ENCODE measurements around the gene NPFF. TPM values are rescaled to one million over a fixed set of nuclear protein-coding genes. Genes with fewer than 3 reads are reported as not detected.

The NPFF gene
- total RNA-seq, 1 experiment from 2014 or later: not detected

DNA sequence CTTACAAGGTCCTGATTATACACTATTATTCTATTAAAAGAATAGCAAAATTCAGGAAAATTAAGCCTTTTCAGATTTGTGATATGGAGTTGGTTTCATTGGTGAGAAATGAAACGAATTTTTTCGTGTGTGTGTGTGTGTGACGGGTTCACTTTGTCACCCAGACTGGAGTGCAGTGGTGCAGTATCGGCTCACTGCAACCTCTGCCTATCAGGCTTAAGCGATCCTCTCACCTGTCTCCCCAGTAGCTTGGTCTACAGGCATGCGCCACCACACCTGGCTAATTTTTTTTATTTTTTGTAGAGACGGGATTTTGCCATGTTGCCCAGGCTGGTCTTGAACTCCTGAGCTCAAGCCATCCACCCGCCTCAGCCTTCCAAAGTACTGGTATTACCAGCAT, 45.7 kb downstream of the NPFF start:
- H3K36me3 ChIP-seq (ENCODE audit: low read depth): peaks cover 87% of the 10 kb centered on the region

DNA sequence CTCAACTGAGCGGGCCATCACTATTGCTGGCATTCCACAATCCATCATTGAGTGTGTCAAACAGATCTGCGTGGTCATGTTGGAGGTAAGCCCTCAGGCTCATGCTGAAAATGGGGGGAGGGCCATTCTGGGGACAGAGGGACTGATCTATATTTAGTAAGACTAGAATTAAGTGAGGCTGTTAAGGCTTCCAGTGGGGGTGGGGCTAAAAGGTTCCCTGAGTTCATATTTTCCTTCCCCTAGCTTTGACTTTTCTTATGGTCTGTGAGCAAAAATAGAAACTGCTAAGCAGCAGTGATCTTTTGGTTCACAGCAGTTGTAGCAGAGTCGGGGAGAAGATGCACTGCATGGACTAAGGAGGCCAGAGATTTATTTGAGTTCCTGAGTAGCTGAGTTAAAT, 46.2 kb downstream of the NPFF start:
- TF ChIP-seq, protein P1, sequence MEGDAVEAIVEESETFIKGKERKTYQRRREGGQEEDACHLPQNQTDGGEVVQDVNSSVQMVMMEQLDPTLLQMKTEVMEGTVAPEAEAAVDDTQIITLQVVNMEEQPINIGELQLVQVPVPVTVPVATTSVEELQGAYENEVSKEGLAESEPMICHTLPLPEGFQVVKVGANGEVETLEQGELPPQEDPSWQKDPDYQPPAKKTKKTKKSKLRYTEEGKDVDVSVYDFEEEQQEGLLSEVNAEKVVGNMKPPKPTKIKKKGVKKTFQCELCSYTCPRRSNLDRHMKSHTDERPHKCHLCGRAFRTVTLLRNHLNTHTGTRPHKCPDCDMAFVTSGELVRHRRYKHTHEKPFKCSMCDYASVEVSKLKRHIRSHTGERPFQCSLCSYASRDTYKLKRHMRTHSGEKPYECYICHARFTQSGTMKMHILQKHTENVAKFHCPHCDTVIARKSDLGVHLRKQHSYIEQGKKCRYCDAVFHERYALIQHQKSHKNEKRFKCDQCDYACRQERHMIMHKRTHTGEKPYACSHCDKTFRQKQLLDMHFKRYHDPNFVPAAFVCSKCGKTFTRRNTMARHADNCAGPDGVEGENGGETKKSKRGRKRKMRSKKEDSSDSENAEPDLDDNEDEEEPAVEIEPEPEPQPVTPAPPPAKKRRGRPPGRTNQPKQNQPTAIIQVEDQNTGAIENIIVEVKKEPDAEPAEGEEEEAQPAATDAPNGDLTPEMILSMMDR (conservative IDR thresholded peaks at IDR 0.05): no peak
- no peak for TF ChIP-seq EZH2 (IDR thresholded peaks at IDR 0.05; ENCODE audit: low read depth)
- Histone ChIP-seq H3K4me2 (no peak overlapping the region), H2AFZ (no peak overlapping the region), H3K9me2 (ENCODE audit: insufficient read depth) (no peaks in the 10 kb centered on the region), H3K9me3 (ENCODE audit: insufficient read depth, low read depth) (no peaks in the 10 kb centered on the region), H3K79me2 (ENCODE audit: low read depth) (peaks cover 79% of the 10 kb centered on the region), H3K27me3 (ENCODE audit: insufficient read depth, low read depth) (no peaks in the 10 kb centered on the region), H3K4me1 (replicated peaks; ENCODE audit: insufficient read depth) (no peaks in the 10 kb centered on the region), H4K20me1 (ENCODE audit: insufficient read depth) (peaks cover 97% of the 10 kb centered on the region), H3K27ac (no peak overlapping the region), H3K4me3 (no peak overlapping the region), H3K36me3 (ENCODE audit: low read depth) (peaks cover 87% of the 10 kb centered on the region), H3F3A (ENCODE audit: insufficient read depth, low read depth) (peaks cover 81% of the 10 kb centered on the region)
- intact Hi-C loops (cut with micrococcal nuclease; ENCODE audit: unreplicated experiment): no loop called here
- ChIA-PET CTCF (no interaction called here), POLR2A (ENCODE audit: unreplicated experiment) (no interaction called here)
- no peak for DNase-seq
- no TSS peak for BruUV-seq (replicated peaks)

More for the DNA sequence above, 45.7 kb downstream of the NPFF start:
- CTCF ChIA-PET: no interaction called here
- H3K27me3 ChIP-seq (ENCODE audit: insufficient read depth, low read depth): no peaks in the 10 kb centered on the region
- peaks cover 81% of the 10 kb centered on the region for H3F3A ChIP-seq (ENCODE audit: insufficient read depth, low read depth)
- H2AFZ ChIP-seq: no peak overlapping the region
- no peak overlapping the region for H3K4me3 ChIP-seq
- peaks cover 97% of the 10 kb centered on the region for H4K20me1 ChIP-seq (ENCODE audit: insufficient read depth)
- no peaks in the 10 kb centered on the region for H3K9me3 ChIP-seq (ENCODE audit: insufficient read depth, low read depth)
- no peak overlapping the region for H3K27ac ChIP-seq
- DNase-seq: no peak
- H3K79me2 ChIP-seq (ENCODE audit: low read depth): peaks cover 78% of the 10 kb centered on the region
- BruUV-seq (replicated peaks): no TSS peak
- no peaks in the 10 kb centered on the region for H3K4me1 ChIP-seq (replicated peaks; ENCODE audit: insufficient read depth)
- intact Hi-C loops (cut with micrococcal nuclease; ENCODE audit: unreplicated experiment): no loop called here
- POLR2A ChIA-PET (ENCODE audit: unreplicated experiment): no interaction called here
- no peak for TF ChIP-seq EZH2 (IDR thresholded peaks at IDR 0.05; ENCODE audit: low read depth)
- TF ChIP-seq, protein P1 (conservative IDR thresholded peaks at IDR 0.05): no peak
- no peaks in the 10 kb centered on the region for H3K9me2 ChIP-seq (ENCODE audit: insufficient read depth)
- no peak overlapping the region for H3K4me2 ChIP-seq

GRCh38 chr12:53459097-53459496, 48.2 kb downstream of the NPFF start:
- no peaks in the 10 kb centered on the region for H3K9me2 ChIP-seq (ENCODE audit: insufficient read depth)
- peaks cover 3% of the 10 kb centered on the region; the same call in 1 of the 2 replicates for H3K4me1 ChIP-seq (replicated peaks; ENCODE audit: insufficient read depth)
- H3K27ac ChIP-seq: no peak overlapping the region
- peaks cover 94% of the 10 kb centered on the region for H3K79me2 ChIP-seq (ENCODE audit: low read depth)
- H3K4me2 ChIP-seq: no peak overlapping the region
- no peaks in the 10 kb centered on the region for H3K9me3 ChIP-seq (ENCODE audit: insufficient read depth, low read depth)
- peaks cover 95% of the 10 kb centered on the region for H3K36me3 ChIP-seq (ENCODE audit: low read depth)
- peaks cover 99% of the 10 kb centered on the region for H4K20me1 ChIP-seq (ENCODE audit: insufficient read depth)
- no peak overlapping the region for H2AFZ ChIP-seq
- peaks cover 86% of the 10 kb centered on the region for H3F3A ChIP-seq (ENCODE audit: insufficient read depth, low read depth)
- intact Hi-C loops (cut with micrococcal nuclease; ENCODE audit: unreplicated experiment): no loop called here
- H3K4me3 ChIP-seq: no peak overlapping the region
- no TSS peak for BruUV-seq (replicated peaks)
- DNase-seq: no peak
- ChIA-PET CTCF (no interaction called here), POLR2A (ENCODE audit: unreplicated experiment) (interaction anchor here (0.7 kb wide), 1 partner anchor 38 kb away, joined by 16 read pairs; no protein-coding TSS in a partner anchor)
- TF ChIP-seq, protein P1 (conservative IDR thresholded peaks at IDR 0.05): no peak
- no peak for TF ChIP-seq EZH2 (IDR thresholded peaks at IDR 0.05; ENCODE audit: low read depth)
- no peaks in the 10 kb centered on the region for H3K27me3 ChIP-seq (ENCODE audit: insufficient read depth, low read depth)

Other genes starting within 250 kb of the NPFF start
- 37.4 and 42.0 TPM in 2 replicates for gene ESPL1, start 239.2 kb downstream of the NPFF start, total RNA-seq (2021)
- gene PFDN5, start 211.9 kb downstream of the NPFF start, total RNA-seq (2021): 291 and 303 TPM in 2 replicates
- gene MYG1, start 207.8 kb downstream of the NPFF start, total RNA-seq (2021): 67.2 and 82.5 TPM in 2 replicates
- 53.4 and 67.3 TPM in 2 replicates for gene AAAS, start 185.9 kb downstream of the NPFF start, total RNA-seq (2021)
- not detected in 2 replicates for gene SP7, start 171.1 kb downstream of the NPFF start, total RNA-seq (2021)
- 72.9 and 118 TPM in 2 replicates for gene SP1, start 127.3 kb downstream of the NPFF start, total RNA-seq (2021)
- not detected in 2 replicates for gene AMHR2, start 83.6 kb downstream of the NPFF start, total RNA-seq (2021)
- gene PRR13, start 65.8 kb downstream of the NPFF start, total RNA-seq (2021): 138 and 203 TPM in 2 replicates
- gene PCBP2, start 55.4 kb downstream of the NPFF start, total RNA-seq (2021): 668 and 833 TPM in 2 replicates
- 14.7 and 18.3 TPM in 2 replicates for gene MAP3K12, start 8.0 kb downstream of the NPFF start, total RNA-seq (2021)
- gene TARBP2, start 6.2 kb downstream of the NPFF start, total RNA-seq (2021): 47.8 and 53.3 TPM in 2 replicates
- 16.3 and 24.7 TPM in 2 replicates for gene ATF7, start 118.9 kb upstream of the NPFF start, total RNA-seq (2021)
- gene ATP5MC2, start 168.6 kb upstream of the NPFF start, total RNA-seq (2021): 270 and 280 TPM in 2 replicates
- 67.4 and 88.9 TPM in 2 replicates for gene CALCOCO1, start 220.0 kb upstream of the NPFF start, total RNA-seq (2021)
- gene CISTR, start 244.5 kb upstream of the NPFF start, total RNA-seq (2021): not detected in 2 replicates

All from PC-9 (cell line).